HG03442 (cell line): Measurements from ENCODE around the gene RPTOR.

Source experiments
- ATAC-seq: cut with Tn5 transposase; IDR thresholded peaks from one replicate; pipeline ENCODE4 v1.9.1; 2021; ENCODE audit warnings: mild to moderate bottlenecking, moderate library complexity; ENCODE audit not compliant: unreplicated experiment

Gene RPTOR

GRCh38 chr17:80773243-80773991 lies 228.8 kb downstream of the RPTOR start:
- no peak for ATAC-seq

GRCh38 chr17:80774146-80774545 lies 229.5 kb downstream of the RPTOR start:
- ATAC-seq = no peak

GRCh38 chr17:80774643-80775281 lies 230.1 kb downstream of the RPTOR start:
- ATAC-seq = no peak

- no peak for ATAC-seq
Measured at GRCh38 chr17:80775863-80776262, 231.2 kb downstream of the RPTOR start.

GRCh38 chr17:80777274-80777673 lies 232.6 kb downstream of the RPTOR start:
- ATAC-seq = no peak

- no peak for ATAC-seq
Measured at GRCh38 chr17:80778716-80779115, 234.1 kb downstream of the RPTOR start.

- no peak for ATAC-seq
Measured at GRCh38 chr17:80779336-80779735, 234.7 kb downstream of the RPTOR start.

GRCh38 chr17:80779961-80780380 lies 235.3 kb downstream of the RPTOR start:
- ATAC-seq = no peak

GRCh38 chr17:80780381-80781198 lies 236.0 kb downstream of the RPTOR start:
- no peak for ATAC-seq

GRCh38 chr17:80781211-80781610 lies 236.6 kb downstream of the RPTOR start:
- no peak for ATAC-seq

GRCh38 chr17:80781807-80782277 lies 237.2 kb downstream of the RPTOR start:
- ATAC-seq = no peak

GRCh38 chr17:80782536-80783427 lies 238.1 kb downstream of the RPTOR start:
- no peak for ATAC-seq

GRCh38 chr17:80783486-80783885 lies 238.8 kb downstream of the RPTOR start:
- ATAC-seq = no peak

- no peak for ATAC-seq
Measured at GRCh38 chr17:80783971-80784370, 239.3 kb downstream of the RPTOR start.

GRCh38 chr17:80785477-80786178 lies 241.0 kb downstream of the RPTOR start:
- no peak for ATAC-seq

- ATAC-seq = no peak
Measured at GRCh38 chr17:80786470-80786869, 241.8 kb downstream of the RPTOR start.

GRCh38 chr17:80786887-80787286 lies 242.2 kb downstream of the RPTOR start:
- ATAC-seq = no peak

GRCh38 chr17:80787881-80788280 lies 243.2 kb downstream of the RPTOR start:
- no peak for ATAC-seq

- ATAC-seq = no peak
Measured at GRCh38 chr17:80789356-80789902, 244.8 kb downstream of the RPTOR start.
